Stimulated activated CD8-positive, alpha-beta memory T cell treated with anti-CD3 and anti-CD28 coated beads, Interleukin-2, amount 100 ng/mL, for 48 hours (primary cell): ENCODE results near the gene EFR3B.

ENCODE experiments used
- DNase-seq, 2 donors: peaks; one replicate each; pipeline ENCODE4 v3.0.0-alpha.2; 2020; ENCODE audit warnings: low read depth in 2 of 2

The EFR3B gene

DNA sequence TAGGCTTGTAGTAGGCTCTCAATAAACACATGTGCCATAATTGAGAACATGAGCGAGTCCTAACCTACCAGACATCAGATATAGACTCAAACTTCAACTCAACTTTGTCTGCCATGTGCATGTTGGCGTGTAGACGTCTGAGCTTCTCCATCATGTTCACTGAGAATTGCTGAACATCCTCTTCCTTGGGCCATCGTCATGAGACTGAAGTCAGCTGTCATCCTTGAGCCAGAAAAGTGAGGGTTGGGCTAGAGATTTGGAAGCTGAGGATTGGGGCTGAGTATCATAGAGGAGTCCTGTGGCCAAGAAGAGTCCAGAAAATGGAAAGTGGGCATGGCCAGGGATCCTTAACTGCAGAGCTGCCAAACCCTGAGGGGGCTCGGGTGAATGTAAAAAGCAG lies 7.8 kb upstream of the EFR3B start:
- DNase-seq: no peak

GRCh38 chr2:25035537-25036220 lies 6.2 kb upstream of the EFR3B start:
- DNase-seq: no peak

DNA sequence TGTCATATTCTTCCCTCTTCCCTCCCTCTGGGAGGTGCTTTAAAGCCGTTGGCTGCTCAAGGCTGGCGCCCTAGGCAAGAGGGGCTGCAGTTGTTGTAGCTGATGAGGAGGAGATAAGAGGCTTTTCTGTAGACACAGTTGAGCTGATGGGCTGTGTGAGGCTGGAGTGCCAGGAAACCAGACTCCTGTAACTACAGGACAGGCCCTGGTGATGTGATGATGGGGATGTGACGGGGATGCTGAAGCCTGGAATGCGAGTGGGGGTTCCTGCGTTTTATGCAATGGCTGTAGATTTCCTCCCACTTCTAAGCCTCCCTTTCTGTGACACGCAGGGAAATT lies 5.7 kb upstream of the EFR3B start:
- DNase-seq: no peak

- no peak for DNase-seq
Measured at GRCh38 chr2:25039126-25039525, 2.8 kb upstream of the EFR3B start.

DNA sequence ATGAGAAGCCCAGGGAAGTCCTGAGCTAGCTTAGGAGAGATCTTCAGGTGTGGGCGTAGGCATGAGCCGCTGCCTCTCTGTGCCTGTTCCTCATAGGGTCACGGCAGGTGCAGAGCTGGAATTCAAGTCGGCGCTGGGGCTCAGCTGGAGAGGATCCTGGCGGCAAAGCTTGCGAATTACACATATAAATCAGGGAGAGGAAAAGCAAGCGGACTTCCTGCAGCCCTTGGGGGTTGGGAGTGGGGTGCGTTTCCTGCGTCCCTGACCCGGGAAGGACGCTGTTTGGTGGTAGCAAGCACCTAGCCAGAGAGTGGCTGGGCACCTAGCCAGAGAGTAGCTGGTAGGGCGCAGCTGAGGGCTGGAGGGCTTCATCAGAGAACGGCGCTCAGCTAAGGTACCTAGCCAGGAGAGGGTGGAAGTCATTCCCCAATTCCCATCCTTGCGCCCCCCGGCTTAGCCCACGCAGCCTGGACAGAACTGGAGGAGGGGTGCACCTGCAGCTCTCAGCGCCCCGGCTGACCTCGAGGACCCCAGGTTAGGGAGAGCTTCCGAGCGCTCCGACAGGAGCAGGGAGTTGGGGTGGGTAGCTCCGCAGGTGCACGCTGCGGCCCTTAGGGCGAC lies 459 bp upstream of the EFR3B start:
- DNase-seq: no peak

GRCh38 chr2:25042321-25043240 lies 705 bp downstream of the EFR3B start:
- DNase-seq: peak in 1 of 2 donors; percentile 2

DNA sequence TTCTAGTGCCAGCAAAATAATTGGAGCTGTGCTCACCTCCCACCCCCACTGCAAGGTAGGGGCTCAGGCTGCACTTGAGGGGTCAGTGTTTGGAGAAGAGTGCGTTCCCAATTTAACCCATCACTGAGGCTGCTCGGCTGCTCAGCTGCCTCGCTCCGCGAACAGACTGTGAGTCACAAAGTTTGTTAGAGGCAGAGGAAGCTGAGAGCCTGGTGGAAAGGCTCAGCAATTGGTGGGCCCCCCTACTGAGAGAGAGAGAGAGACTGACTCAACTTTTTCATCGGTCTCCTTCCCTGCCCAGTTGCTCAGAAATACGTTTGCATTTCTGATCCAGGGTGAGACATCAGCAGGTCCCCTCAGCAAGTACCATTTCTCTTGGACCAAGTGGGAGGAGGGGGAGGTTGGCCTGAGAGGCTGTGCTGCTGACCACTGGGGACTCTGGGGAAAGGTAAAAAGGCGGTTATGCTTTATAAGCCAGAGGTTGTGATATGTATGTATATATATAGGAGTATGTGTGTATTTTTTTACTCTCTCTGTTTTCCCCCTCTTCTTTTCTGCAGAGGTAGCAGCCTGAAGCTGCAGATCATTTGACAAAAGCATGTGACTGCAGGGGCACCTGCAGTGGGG lies 1.5 kb downstream of the EFR3B start:
- peak in 1 of 2 donors; percentile 52 for DNase-seq

DNA sequence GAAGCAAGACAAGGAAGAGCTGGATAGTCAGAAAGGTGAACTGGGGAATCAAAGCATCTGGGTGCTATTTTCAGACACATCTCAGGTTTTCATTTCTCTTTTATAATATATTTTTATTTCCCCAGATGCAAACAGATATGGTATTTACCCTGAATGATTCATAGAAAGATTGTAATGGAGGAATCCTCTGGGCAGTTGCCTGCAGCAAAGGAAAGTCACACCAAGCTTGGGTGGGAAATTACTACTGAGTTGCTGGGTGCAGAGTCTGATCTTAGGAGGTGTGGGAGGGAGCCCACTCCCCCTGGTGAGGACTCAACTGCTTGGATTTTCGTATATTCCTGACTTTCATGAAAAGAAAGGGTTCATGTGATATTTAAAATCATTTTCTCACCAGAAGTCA lies 2.1 kb downstream of the EFR3B start:
- DNase-seq: no peak

GRCh38 chr2:25044990-25045389 lies 3.1 kb downstream of the EFR3B start:
- peak in 1 of 2 donors; percentile 8 for DNase-seq

DNA sequence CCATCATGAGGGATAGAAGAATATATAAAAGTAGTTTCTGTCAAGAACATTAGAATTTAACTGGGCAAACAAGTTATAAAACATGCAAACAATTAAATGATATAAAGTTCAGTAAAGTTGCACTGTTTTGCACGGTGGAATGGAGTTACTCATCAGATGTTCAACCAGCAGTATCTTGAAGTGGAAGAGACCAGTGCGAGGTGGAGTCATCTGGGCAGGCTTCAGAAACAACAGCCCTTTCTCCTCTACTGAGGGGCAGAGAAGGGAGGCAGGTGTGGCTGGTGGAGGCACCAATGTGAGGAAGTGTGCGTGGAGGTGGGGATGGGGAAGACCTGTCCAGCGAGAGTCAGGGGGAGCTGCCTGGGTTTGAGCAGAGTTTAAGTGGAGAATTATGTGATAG lies 7.5 kb downstream of the EFR3B start:
- DNase-seq: no peak

GRCh38 chr2:25050128-25050527 lies 8.3 kb downstream of the EFR3B start:
- DNase-seq: no peak

- no peak for DNase-seq
Measured at GRCh38 chr2:25053041-25053440, 11.2 kb downstream of the EFR3B start.

DNA sequence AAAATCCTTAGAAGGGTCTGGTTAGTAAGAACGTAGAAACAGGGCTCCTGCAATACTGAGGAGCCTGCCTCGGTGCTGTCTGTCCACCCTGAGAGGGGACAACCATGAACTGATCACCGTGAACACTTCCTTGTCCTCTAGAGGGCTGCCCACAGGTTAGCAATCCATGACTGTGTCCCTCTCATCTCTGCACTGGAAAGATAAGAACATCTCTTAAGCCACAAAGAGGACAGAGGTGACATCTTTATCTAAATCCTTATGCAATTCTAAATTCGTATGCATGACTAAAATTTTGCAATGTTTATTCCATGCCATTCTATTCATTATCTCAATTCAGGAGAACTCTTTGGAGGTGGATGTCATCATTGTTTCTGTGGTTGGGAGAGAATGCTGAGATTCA lies 12.8 kb downstream of the EFR3B start:
- no peak for DNase-seq

- DNase-seq: no peak
Measured at GRCh38 chr2:25055376-25055920, 13.6 kb downstream of the EFR3B start.

DNA sequence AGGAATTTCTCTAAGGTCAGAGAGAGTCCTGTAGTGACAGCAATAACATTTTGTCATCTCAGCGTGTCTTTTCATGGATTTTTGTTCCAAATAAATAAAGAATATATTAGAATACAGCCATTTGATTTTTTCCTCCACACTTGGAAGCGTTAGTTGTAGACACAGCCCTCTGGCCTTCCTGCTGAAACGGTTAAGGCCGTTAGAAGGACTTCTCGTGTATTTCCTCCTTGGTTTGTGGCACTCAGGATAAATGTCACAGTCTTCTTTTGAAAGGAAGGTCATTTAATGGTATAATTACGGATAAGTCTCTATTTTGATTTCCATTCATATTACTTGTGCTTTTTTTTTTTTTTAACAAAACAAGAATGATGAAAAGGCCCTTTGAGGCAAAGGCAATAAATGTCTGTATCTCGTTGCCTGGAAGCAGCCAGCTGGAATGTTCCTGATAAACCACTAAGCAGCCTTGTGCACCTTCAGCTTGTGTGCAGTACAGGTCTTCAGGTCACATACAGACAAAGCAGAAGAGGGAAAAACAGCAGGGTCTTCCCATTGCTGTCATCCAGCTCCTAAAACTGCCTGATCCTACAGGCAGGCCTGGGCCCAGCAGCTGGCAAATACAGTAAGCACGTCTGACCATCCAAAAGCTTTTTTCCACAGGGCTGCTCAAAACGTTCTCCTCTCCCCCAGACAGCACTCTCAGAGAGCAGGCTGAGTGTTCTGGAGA lies 14.4 kb downstream of the EFR3B start:
- no peak for DNase-seq

GRCh38 chr2:25062511-25062917 lies 20.6 kb downstream of the EFR3B start:
- DNase-seq: no peak

- no peak for DNase-seq
Measured at GRCh38 chr2:25063876-25064660, 22.2 kb downstream of the EFR3B start.

DNA sequence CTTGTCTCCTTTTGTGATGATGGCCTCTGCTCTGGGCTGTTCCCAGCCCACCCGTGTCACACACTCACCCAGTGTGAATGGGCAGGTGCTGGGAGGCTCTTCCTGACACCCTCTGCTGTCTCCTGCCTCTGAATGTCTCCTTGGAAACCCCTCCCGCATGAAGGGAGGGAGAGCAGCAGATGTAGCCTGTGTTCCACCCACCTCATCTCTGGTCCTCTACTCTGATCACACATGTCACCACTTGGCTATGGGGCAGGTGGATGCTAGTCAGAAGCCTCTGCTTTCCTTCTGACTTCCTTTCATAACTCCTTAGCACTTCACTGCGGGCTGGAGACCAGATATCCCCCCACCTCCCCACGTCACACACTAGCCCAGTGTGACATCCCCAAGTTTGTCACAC lies 23.9 kb downstream of the EFR3B start:
- no peak for DNase-seq

- DNase-seq: no peak
Measured at GRCh38 chr2:25066455-25066854, 24.6 kb downstream of the EFR3B start.

GRCh38 chr2:25068217-25068616 lies 26.3 kb downstream of the EFR3B start:
- DNase-seq: no peak

- no peak for DNase-seq
Measured at GRCh38 chr2:25071966-25072365, 30.1 kb downstream of the EFR3B start.
